GM12878 (cell line): ENCODE measurements around the gene SPSB2. TPM values are rescaled to one million over a fixed set of nuclear protein-coding genes. Genes with fewer than 3 reads are reported as not detected.

Experiments
- ATAC-seq: fragments of 200-7000 bp; cut with Tn5 transposase; 3 replicates; pipeline ENCODE4 v1.9.1; 2020; ENCODE audit warnings: mild to moderate bottlenecking, moderate library complexity
- BruUV-seq: library from RNA; stranded (reverse); fragments of 400-500 nt; replicated peaks from 2 replicates; lab custom pipeline; 2021; lab: Mats Ljungman, UMichigan
- CTCF ChIA-PET: fragments of 300-600 bp; sonication (Branson Sonifier 250); formaldehyde crosslinking; extraction: SDS; loops from one replicate; lab custom pipeline; 2021; ENCODE audit warnings: inconsistent platforms; lab: Yijun Ruan, JAX
- POLR2A ChIA-PET: fragments of 350-600 bp; formaldehyde crosslinking; extraction: SDS; loops from one replicate; lab custom pipeline; 2021; ENCODE audit warnings: inconsistent platforms; lab: Charles Lee
- RAD21 ChIA-PET: fragments of 300-600 bp; sonication (Branson Sonifier 250); formaldehyde crosslinking; loops from one replicate; lab custom pipeline; 2023; ENCODE audit warnings: antibody characterized with exemption; ENCODE audit not compliant: unreplicated experiment; lab: Charles Lee
- SMC1A ChIA-PET: fragments of 300-600 bp; sonication (Branson Sonifier 250); formaldehyde crosslinking; loops from one replicate; lab custom pipeline; 2023; ENCODE audit not compliant: unreplicated experiment, uncharacterized antibody; lab: Charles Lee
- DNase-seq: peaks from one replicate; pipeline ENCODE4 v3.0.0-alpha.2; 2011; ENCODE audit warnings: low read depth, low spot score
- FAIRE-seq: peaks from 3 replicates; lab custom pipeline; 2011; peaks lifted over from hg19 to GRCh38; lab: Jason Lieb, UNC
- H2AFZ ChIP-seq: 2 replicates; pipeline ENCODE4 v1.6.0; 2011; ENCODE audit warnings: low read depth, low read length, control low read depth; ENCODE audit not compliant: control insufficient read depth
- H3K27ac ChIP-seq: 2 replicates; pipeline ENCODE4 v1.5.1; 2011; ENCODE audit warnings: control low read depth; ENCODE audit not compliant: control insufficient read depth, insufficient read depth
- H3K27me3 ChIP-seq, 2 experiments: replicated peaks in 1 of 2; 2 replicates each; pipeline versions ENCODE4 v1.6.0 to v1.6.1; 2011; ENCODE audit warnings: low read length in 1 of 2; ENCODE audit not compliant: control insufficient read depth in 2 of 2, insufficient read depth in 2 of 2
- H3K36me3 ChIP-seq, 2 experiments: 2 replicates each; pipeline ENCODE4 v1.5.1; 2011; ENCODE audit warnings: low read length in 1 of 2; ENCODE audit not compliant: control insufficient read depth in 2 of 2, insufficient read depth in 2 of 2
- H3K4me1 ChIP-seq: 2 replicates; pipeline ENCODE4 v1.6.1; 2011; ENCODE audit warnings: mild to moderate bottlenecking, low read length, moderate library complexity, mixed read lengths; ENCODE audit not compliant: control insufficient read depth, insufficient read depth
- H3K4me2 ChIP-seq: 2 replicates; pipeline ENCODE4 v1.6.0; 2011; ENCODE audit warnings: control low read depth; ENCODE audit not compliant: control insufficient read depth, insufficient read depth
- H3K4me3 ChIP-seq: fragments of 200-600 bp; sonication (generic); 2 replicates; pipeline ENCODE4 v1.5.1; 2016
- H3K79me2 ChIP-seq: 2 replicates; pipeline ENCODE4 v1.6.0; 2011; ENCODE audit warnings: low read length; ENCODE audit not compliant: control insufficient read depth, insufficient read depth
- H3K9ac ChIP-seq: 2 replicates; pipeline ENCODE4 v1.8.0; 2011; ENCODE audit warnings: low read length, control low read depth, mixed read lengths; ENCODE audit not compliant: control insufficient read depth, insufficient read depth
- H3K9me3 ChIP-seq: replicated peaks from 3 replicates; pipeline ENCODE4 v1.5.1; 2011; ENCODE audit warnings: mild to moderate bottlenecking, low read length; ENCODE audit not compliant: control insufficient read depth, insufficient read depth
- H4K20me1 ChIP-seq: 2 replicates; pipeline ENCODE4 v1.6.0; 2011; ENCODE audit not compliant: control insufficient read depth, insufficient read depth
- BACH1 ChIP-seq: fragments of 450-650 bp; IDR thresholded peaks from 2 replicates; pipeline ENCODE4 v1.6.1; 2017; ENCODE audit warnings: mild to moderate bottlenecking, borderline replicate concordance
- EP300 ChIP-seq, 2 experiments: fragments of 150-350 bp in 1 of 2; IDR thresholded peaks; 2 replicates each; pipeline ENCODE4 v1.6.1; 2011 to 2012; ENCODE audit warnings: low read depth in 2 of 2, low read length in 2 of 2, borderline replicate concordance in 1 of 2, improper control_type of control experiment in 1 of 2, inconsistent platforms in 1 of 2; ENCODE audit not compliant: control insufficient read depth in 1 of 2
- EZH2 ChIP-seq: IDR thresholded peaks from 2 replicates; pipeline ENCODE4 v1.6.1; 2012; ENCODE audit warnings: low read depth, mild to moderate bottlenecking, control low read depth, inconsistent platforms, low read length, borderline replicate concordance; ENCODE audit not compliant: control insufficient read depth
- GATAD2B ChIP-seq: fragments of 450-650 bp; conservative IDR thresholded peaks from 2 replicates; pipeline ENCODE4 v1.6.1; 2017; ENCODE audit warnings: low read depth, mild to moderate bottlenecking, moderate library complexity
- HDAC6 ChIP-seq: fragments of 200-600 bp; sonication (generic); IDR thresholded peaks from one replicate; pipeline ENCODE4 v1.8.0; 2017; ENCODE audit warnings: antibody characterized with exemption; ENCODE audit not compliant: unreplicated experiment
- IKZF1 ChIP-seq: fragments of 450-650 bp; conservative IDR thresholded peaks from 2 replicates; pipeline ENCODE4 v1.6.1; 2017; ENCODE audit warnings: antibody characterized with exemption, mild to moderate bottlenecking
- SMAD1 ChIP-seq: fragments of 450-650 bp; IDR thresholded peaks from 2 replicates; pipeline ENCODE4 v1.6.1; 2018; ENCODE audit warnings: mild to moderate bottlenecking, low read depth; ENCODE audit not compliant: partially characterized antibody
- SMAD5 ChIP-seq: IDR thresholded peaks from 2 replicates; pipeline ENCODE4 v1.6.1; 2016; ENCODE audit warnings: antibody characterized with exemption, low read depth
- SMARCA5 ChIP-seq: fragments of 450-650 bp; IDR thresholded peaks from 2 replicates; pipeline ENCODE4 v1.6.1; 2017; ENCODE audit warnings: mild to moderate bottlenecking
- TAF1 ChIP-seq: IDR thresholded peaks from 2 replicates; pipeline ENCODE4 v1.6.1; 2011; ENCODE audit warnings: mild to moderate bottlenecking, low read depth, low read length, borderline replicate concordance
- TARDBP ChIP-seq: IDR thresholded peaks from 2 replicates; pipeline ENCODE4 v1.6.1; 2016; ENCODE audit warnings: borderline replicate concordance
- WGBS: methylation state at CpG from one replicate; pipeline ENCODE4 v1.1.6; 2016; ENCODE audit warnings: low lambda C conversion rate; ENCODE audit not compliant: insufficient replicate concordance, insufficient coverage; ENCODE audit errors: missing lambda C conversion rate; 5-methylcytosine and 5-hydroxymethylcytosine counted together
- in situ Hi-C: fragments of 300-500 bp; cut with MboI; formaldehyde crosslinking; loops from 9 replicates; pipeline ENCODE4 v1.14.3; 2018; ENCODE audit warnings: mixed read lengths
- intact Hi-C: fragments of 100-400 bp; cut with micrococcal nuclease; formaldehyde crosslinking; loops from one replicate; pipeline ENCODE4 v1.14.2; 2022; ENCODE audit not compliant: unreplicated experiment
- polyA plus RNA-seq, 11 experiments: library from polyadenylated mRNA; depleted of rRNA in 4 of 11; unstranded in 6 of 11; stranded (reverse) in 5 of 11; fragments of >200 nt; fragmentation: Nextera tagmentation in 4 of 11; fragmentation: Illumina TruSeq in 1 of 11; extraction: Ambion mirVana in 4 of 11; extraction: Trizol in 1 of 11; gene quantifications; 1 replicate in 1 of 11; 2 replicates in 10 of 11; pipeline versions ENCODE4 v1.2.1 to v1.2.3, GENCODE V29; 2011 to 2016; ENCODE audit warnings: inconsistent platforms in 2 of 11, missing spikeins in 2 of 11, low read depth in 1 of 11
- total RNA-seq, 4 experiments: library from RNA; depleted of rRNA in 3 of 4; stranded (reverse); fragments of >200 nt in 3 of 4; fragmentation: Illumina TruSeq in 1 of 4; extraction: Trizol in 1 of 4; gene quantifications; 2 replicates each; pipeline versions ENCODE4 v1.2.1 to v1.2.3, GENCODE V29; 2013 to 2021
- TF ChIP-seq, protein P1 (sequence below): fragments of 450-650 bp; IDR thresholded peaks from 2 replicates; pipeline ENCODE4 v1.6.1; 2017; ENCODE audit warnings: mild to moderate bottlenecking, moderate library complexity
- TF ChIP-seq, protein P2 (sequence below): fragments of 450-650 bp; IDR thresholded peaks from 2 replicates; pipeline ENCODE4 v1.6.1; 2017; ENCODE audit warnings: mild to moderate bottlenecking, low read depth, inconsistent platforms; ENCODE audit not compliant: poor library complexity, severe bottlenecking

SPSB2 gene
- total and polyA plus RNA-seq, 10 of the 15 experiments (the other 5 are each of a cell fraction or from before 2014, with no cell fraction given): 0.08 to 5.6 (median 2.7) TPM

DNA sequence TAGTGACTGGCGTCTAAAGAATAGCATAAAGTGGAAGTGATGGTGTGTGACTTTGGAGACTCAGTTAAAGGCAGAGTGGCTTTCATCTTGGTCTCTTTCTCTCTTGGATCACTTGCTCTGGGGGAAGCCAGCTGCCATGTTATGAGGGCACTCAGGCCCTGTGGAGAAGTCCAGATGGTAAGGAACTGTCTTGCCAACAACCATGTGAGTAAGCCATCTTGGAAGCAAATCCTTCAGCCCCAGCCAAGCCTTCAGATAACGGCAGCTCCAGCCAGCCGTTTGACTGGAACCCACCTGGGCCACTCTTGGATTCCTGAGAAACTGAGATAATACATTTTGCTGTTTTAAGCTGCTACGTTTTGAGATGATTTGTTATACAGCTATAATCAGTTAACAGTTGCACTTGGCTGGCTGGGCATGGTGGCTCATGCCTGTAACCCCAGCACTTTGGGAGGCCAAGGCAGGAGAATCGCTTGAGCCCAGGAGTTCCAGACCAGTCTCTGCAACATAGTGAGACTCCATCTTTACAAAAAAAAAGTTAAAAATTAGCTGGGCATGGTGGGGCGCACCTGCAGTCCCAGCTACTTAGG lies 23.8 kb upstream of the SPSB2 start:
- TF ChIP-seq IKZF1 (no peak), BACH1 (no peak), EP300 (IDR thresholded peaks at IDR 0.05; ENCODE audit: borderline replicate concordance in 1 of 2, control insufficient read depth in 1 of 2, low read depth in 2 of 2, low read length in 2 of 2) (no peak), SMAD1 (no peak), SMAD5 (no peak), TAF1 (no peak), SMARCA5 (no peak), HDAC6 (no peak), EZH2 (no peak), TARDBP (no peak), GATAD2B (no peak)
- TF ChIP-seq, protein P1, sequence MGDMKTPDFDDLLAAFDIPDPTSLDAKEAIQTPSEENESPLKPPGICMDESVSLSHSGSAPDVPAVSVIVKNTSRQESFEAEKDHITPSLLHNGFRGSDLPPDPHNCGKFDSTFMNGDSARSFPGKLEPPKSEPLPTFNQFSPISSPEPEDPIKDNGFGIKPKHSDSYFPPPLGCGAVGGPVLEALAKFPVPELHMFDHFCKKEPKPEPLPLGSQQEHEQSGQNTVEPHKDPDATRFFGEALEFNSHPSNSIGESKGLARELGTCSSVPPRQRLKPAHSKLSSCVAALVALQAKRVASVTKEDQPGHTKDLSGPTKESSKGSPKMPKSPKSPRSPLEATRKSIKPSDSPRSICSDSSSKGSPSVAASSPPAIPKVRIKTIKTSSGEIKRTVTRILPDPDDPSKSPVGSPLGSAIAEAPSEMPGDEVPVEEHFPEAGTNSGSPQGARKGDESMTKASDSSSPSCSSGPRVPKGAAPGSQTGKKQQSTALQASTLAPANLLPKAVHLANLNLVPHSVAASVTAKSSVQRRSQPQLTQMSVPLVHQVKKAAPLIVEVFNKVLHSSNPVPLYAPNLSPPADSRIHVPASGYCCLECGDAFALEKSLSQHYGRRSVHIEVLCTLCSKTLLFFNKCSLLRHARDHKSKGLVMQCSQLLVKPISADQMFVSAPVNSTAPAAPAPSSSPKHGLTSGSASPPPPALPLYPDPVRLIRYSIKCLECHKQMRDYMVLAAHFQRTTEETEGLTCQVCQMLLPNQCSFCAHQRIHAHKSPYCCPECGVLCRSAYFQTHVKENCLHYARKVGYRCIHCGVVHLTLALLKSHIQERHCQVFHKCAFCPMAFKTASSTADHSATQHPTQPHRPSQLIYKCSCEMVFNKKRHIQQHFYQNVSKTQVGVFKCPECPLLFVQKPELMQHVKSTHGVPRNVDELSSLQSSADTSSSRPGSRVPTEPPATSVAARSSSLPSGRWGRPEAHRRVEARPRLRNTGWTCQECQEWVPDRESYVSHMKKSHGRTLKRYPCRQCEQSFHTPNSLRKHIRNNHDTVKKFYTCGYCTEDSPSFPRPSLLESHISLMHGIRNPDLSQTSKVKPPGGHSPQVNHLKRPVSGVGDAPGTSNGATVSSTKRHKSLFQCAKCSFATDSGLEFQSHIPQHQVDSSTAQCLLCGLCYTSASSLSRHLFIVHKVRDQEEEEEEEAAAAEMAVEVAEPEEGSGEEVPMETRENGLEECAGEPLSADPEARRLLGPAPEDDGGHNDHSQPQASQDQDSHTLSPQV: no peak
- TF ChIP-seq, protein P2, sequence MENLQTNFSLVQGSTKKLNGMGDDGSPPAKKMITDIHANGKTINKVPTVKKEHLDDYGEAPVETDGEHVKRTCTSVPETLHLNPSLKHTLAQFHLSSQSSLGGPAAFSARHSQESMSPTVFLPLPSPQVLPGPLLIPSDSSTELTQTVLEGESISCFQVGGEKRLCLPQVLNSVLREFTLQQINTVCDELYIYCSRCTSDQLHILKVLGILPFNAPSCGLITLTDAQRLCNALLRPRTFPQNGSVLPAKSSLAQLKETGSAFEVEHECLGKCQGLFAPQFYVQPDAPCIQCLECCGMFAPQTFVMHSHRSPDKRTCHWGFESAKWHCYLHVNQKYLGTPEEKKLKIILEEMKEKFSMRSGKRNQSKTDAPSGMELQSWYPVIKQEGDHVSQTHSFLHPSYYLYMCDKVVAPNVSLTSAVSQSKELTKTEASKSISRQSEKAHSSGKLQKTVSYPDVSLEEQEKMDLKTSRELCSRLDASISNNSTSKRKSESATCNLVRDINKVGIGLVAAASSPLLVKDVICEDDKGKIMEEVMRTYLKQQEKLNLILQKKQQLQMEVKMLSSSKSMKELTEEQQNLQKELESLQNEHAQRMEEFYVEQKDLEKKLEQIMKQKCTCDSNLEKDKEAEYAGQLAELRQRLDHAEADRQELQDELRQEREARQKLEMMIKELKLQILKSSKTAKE: no peak
- intact Hi-C loops: no loop called here
- RAD21 ChIA-PET: no interaction called here
- CTCF ChIA-PET: interaction anchor here (0.9 to 2.4 kb wide), 4 partner anchors 24 to 211 kb away, joined by 4 to 9 read pairs (median 6); partner anchors contain the start of gene SPSB2
- 73% methylated on average over 6 of the region's 6 CpGs for WGBS
- no TSS peak for BruUV-seq
- Histone ChIP-seq H3K9me3 (no peaks in the 10 kb centered on the region), H3K36me3 (no peaks in the 10 kb centered on the region), H2AFZ (no peak overlapping the region), H3K4me2 (no peak overlapping the region), H3K4me3 (no peak overlapping the region), H4K20me1 (no peaks in the 10 kb centered on the region), H3K4me1 (peaks cover 7% of the 10 kb centered on the region; the same call in 1 of the 2 replicates), H3K27ac (no peak overlapping the region), H3K79me2 (no peaks in the 10 kb centered on the region), H3K27me3 (no peaks in the 10 kb centered on the region), H3K9ac (no peak overlapping the region)
- in situ Hi-C loops: no loop called here
- ATAC-seq (no peak), DNase-seq (no peak), FAIRE-seq (no peak)
- SMC1A ChIA-PET: interaction anchor here (0.8 to 1.1 kb wide), 2 partner anchors 10 to 125 kb away, joined by 3 read pairs; no protein-coding TSS in a partner anchor
- POLR2A ChIA-PET: no interaction called here
